Retinal pigment epithelial cell (primary cell): ENCODE data around the gene THBS2.

Experiments
- DNase-seq: peaks from one replicate; pipeline ENCODE4 v3.0.0-alpha.2; 2010; ENCODE audit warnings: low read depth
- H3K4me3 ChIP-seq: 2 replicates; pipeline ENCODE4 v1.5.1; 2011; ENCODE audit warnings: mild to moderate bottlenecking, low read length, control low read depth, moderate library complexity
- CTCF ChIP-seq: conservative IDR thresholded peaks from 2 replicates; pipeline ENCODE4 v1.5.1; 2011; ENCODE audit warnings: low read depth, low read length, control low read depth, inconsistent platforms

Gene THBS2

GRCh38 chr6:169232507-169232931 lies 21.1 kb downstream of the THBS2 start:
- DNase-seq = no peak
- TF ChIP-seq CTCF = no peak
- no peak overlapping the region for H3K4me3 ChIP-seq

- TF ChIP-seq CTCF = no peak
- DNase-seq = no peak
- H3K4me3 ChIP-seq = no peak overlapping the region
These were observed 21.7 kb downstream of the THBS2 start for GRCh38 chr6:169231790-169232506.

GRCh38 chr6:169230946-169231789 lies 22.5 kb downstream of the THBS2 start:
- TF ChIP-seq CTCF = no peak
- H3K4me3 ChIP-seq = no peak overlapping the region
- no peak for DNase-seq

GRCh38 chr6:169230322-169230665 lies 23.4 kb downstream of the THBS2 start:
- no peak overlapping the region for H3K4me3 ChIP-seq
- no peak for DNase-seq
- no peak for TF ChIP-seq CTCF

- TF ChIP-seq CTCF = no peak
- H3K4me3 ChIP-seq = no peak overlapping the region
- peak; percentile 29 for DNase-seq
These were observed 23.9 kb downstream of the THBS2 start for GRCh38 chr6:169229615-169230321.

GRCh38 chr6:169227116-169227515 lies 26.5 kb downstream of the THBS2 start:
- no peak for TF ChIP-seq CTCF
- no peak for DNase-seq
- no peak overlapping the region for H3K4me3 ChIP-seq

- no peak overlapping the region for H3K4me3 ChIP-seq
- no peak for DNase-seq
- no peak for TF ChIP-seq CTCF
These were observed 27.8 kb downstream of the THBS2 start for GRCh38 chr6:169225887-169226286.
